Vagina (tissue), 2 donors: Measurements from ENCODE around the gene ASXL2. TPM values are rescaled to one million over a fixed set of nuclear protein-coding genes. Genes with fewer than 3 reads are reported as not detected.

Source experiments
- DNase-seq, 2 donors: peaks; one replicate each; pipeline ENCODE4 v3.0.0-alpha.2; 2017; ENCODE audit errors: extremely low spot score in 2 of 2
- H3K27ac ChIP-seq: fragments of 200-600 bp; sonication (generic); one replicate; pipeline ENCODE4 v1.5.1; 2019
- H3K27me3 ChIP-seq: fragments of 200-600 bp; sonication (generic); one replicate; pipeline ENCODE4 v1.5.1; 2019
- H3K36me3 ChIP-seq, 2 donors: fragments of 200-600 bp; sonication (generic); one replicate each; pipeline ENCODE4 v1.5.1; 2017 to 2019
- H3K4me1 ChIP-seq: fragments of 200-600 bp; sonication (generic); one replicate; pipeline ENCODE4 v1.5.1; 2019
- H3K4me3 ChIP-seq, 2 donors: fragments of 200-600 bp; sonication (generic); 1 replicate in 1 of 2; 2 replicates in 1 of 2; pipeline ENCODE4 v1.5.1; 2016 to 2019
- H3K9me3 ChIP-seq: fragments of 200-600 bp; sonication (generic); one replicate; pipeline ENCODE4 v1.5.1; 2019
- POLR2A ChIP-seq, 2 donors: fragments of 450-650 bp; IDR thresholded peaks; one replicate each; pipeline ENCODE4 v1.6.1; 2017; ENCODE audit warnings: antibody characterized with exemption in 2 of 2, mild to moderate bottlenecking in 2 of 2, moderate library complexity in 2 of 2
- POLR2AphosphoS5 ChIP-seq, 2 donors: sonication (generic); formaldehyde crosslinking; IDR thresholded peaks; one replicate each; pipeline ENCODE4 v1.9.0; 2017; ENCODE audit warnings: antibody characterized with exemption in 2 of 2, mild to moderate bottlenecking in 2 of 2, low read depth in 1 of 2; ENCODE audit not compliant: insufficient read depth in 1 of 2
- intact Hi-C: fragments of 100-400 bp; cut with DNase I; formaldehyde crosslinking; loops from one replicate; pipeline ENCODE4 v1.15.1; 2023
- total RNA-seq: library from RNA; depleted of rRNA; stranded (reverse); fragments of >200 nt; gene quantifications from one replicate; pipeline ENCODE4 v1.2.3, GENCODE V29; 2016
- TF ChIP-seq, protein P1 (sequence below), 3 experiments: fragments of 450-650 bp in 2 of 3; fragments of 200-600 bp in 1 of 3; sonication (generic) in 1 of 3; IDR thresholded peaks; one replicate each; pipeline ENCODE4 v1.5.1; 2017 to 2019; ENCODE audit warnings: antibody characterized with exemption in 3 of 3, mild to moderate bottlenecking in 2 of 3, moderate library complexity in 2 of 3

Gene ASXL2
- total RNA-seq, 1 donor from 2014 or later, result 16.2 TPM

DNA sequence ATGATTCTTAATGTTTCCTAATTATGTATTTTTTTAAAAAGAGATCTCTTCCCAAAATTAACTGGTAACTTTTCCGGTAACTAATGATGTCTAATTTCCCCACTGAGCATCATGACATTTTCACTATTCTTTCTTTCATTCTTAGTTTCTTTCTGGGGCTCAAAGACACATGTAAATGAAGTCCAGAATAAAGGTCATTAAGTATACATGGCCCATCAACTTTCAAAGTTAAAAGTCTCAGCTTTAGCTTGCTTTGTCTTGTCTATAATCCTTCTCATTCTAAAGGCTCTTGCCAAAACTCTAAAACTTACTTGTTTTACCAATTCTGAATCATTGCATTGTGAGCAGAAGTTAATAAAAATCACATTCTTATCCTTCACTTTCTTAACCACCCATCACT is 53.6 kb downstream of the ASXL2 start:
- H3K9me3 ChIP-seq, result no peaks in the 10 kb centered on the region

DNA sequence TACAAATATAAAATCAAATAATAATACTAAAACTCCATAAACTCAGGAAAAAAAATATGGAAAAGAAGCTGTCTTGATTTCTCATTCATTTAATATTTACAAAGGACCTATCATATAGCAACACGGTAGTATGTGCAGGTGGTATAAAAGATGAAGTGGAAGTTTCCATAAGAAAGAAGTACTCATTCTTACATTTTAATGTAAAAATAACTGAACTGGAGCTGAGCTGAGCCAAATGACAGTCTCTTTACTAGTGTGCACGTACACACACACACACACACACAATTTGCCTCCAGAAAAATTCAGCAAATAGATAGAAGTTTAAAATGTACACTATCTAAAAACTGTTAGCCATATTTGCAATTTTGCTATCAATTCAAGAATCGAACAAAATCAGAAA is 54.1 kb downstream of the ASXL2 start:
- no peak for DNase-seq
- H3K36me3 ChIP-seq, result no peaks in the 10 kb centered on the region
- H3K27me3 ChIP-seq, result no peaks in the 10 kb centered on the region
- H3K27ac ChIP-seq, result no peak overlapping the region
- no peaks in the 10 kb centered on the region for H3K9me3 ChIP-seq
- TF ChIP-seq, protein P1, sequence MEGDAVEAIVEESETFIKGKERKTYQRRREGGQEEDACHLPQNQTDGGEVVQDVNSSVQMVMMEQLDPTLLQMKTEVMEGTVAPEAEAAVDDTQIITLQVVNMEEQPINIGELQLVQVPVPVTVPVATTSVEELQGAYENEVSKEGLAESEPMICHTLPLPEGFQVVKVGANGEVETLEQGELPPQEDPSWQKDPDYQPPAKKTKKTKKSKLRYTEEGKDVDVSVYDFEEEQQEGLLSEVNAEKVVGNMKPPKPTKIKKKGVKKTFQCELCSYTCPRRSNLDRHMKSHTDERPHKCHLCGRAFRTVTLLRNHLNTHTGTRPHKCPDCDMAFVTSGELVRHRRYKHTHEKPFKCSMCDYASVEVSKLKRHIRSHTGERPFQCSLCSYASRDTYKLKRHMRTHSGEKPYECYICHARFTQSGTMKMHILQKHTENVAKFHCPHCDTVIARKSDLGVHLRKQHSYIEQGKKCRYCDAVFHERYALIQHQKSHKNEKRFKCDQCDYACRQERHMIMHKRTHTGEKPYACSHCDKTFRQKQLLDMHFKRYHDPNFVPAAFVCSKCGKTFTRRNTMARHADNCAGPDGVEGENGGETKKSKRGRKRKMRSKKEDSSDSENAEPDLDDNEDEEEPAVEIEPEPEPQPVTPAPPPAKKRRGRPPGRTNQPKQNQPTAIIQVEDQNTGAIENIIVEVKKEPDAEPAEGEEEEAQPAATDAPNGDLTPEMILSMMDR (IDR thresholded peaks at IDR 0.05), result no peak
- no peak for TF ChIP-seq POLR2A (IDR thresholded peaks at IDR 0.05)
- intact Hi-C loops, result no loop called here
- peaks cover 12% of the 10 kb centered on the region for H3K4me1 ChIP-seq
- no peak overlapping the region for H3K4me3 ChIP-seq

More for the DNA sequence above, 53.6 kb downstream of the ASXL2 start:
- DNase-seq, result no peak
- Histone ChIP-seq H3K4me1 (peaks cover 17% of the 10 kb centered on the region), H3K27me3 (no peaks in the 10 kb centered on the region), H3K36me3 (no peaks in the 10 kb centered on the region), H3K4me3 (no peak overlapping the region), H3K27ac (no peak overlapping the region)
- TF ChIP-seq POLR2AphosphoS5 (IDR thresholded peaks at IDR 0.05; ENCODE audit: insufficient read depth in 1 of 2, low read depth in 1 of 2) (no peak), POLR2A (IDR thresholded peaks at IDR 0.05) (no peak)
- TF ChIP-seq, protein P1 (IDR thresholded peaks at IDR 0.05), result no peak
- intact Hi-C loops, result no loop called here

DNA sequence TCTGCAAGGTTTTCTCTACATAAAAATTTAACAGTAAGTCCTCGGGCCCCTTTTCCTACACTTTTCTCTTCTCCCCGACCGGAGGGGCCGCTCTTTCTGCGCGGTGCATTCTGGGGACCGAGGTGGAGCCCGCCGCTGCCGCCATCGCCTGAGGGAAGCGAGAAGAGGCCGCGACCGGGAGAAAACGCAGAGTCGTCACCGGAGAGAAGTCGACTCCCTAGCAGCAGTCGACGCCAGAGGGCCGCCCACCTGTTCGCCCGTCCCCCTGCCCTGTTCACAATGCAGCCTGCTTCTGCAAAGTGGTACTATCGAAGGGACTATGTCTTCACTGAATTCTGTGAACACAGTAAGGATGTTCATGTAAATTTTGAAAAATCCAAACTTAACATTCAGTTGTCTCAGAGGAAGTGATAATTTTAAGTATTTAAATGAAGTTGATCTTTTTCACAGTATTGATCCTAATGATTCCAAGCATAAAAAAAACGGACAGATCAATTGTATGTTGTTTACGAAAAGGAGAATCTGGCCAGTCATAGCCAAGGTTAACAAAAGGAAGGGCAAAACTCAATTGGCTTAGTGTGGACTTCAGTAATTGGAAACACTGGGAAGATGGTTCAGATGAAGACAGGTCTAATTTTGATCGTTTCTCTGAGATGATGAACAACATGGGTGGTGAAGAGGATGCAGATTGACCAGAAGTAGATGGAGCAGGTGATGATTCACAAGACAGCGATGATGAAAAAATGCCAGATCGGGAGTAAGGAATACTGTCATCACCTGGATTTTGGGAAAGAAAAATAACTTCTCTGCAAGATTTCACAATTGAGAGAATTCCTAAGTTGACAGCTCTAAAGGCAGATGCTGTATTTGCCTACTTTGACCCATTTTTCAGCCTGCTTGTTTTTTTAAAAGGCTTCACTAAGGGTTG is 55.8 kb downstream of the ASXL2 start:
- H3K4me1 ChIP-seq, result peaks cover 11% of the 10 kb centered on the region
- H3K27ac ChIP-seq, result no peak overlapping the region
- peak overlapping the region; percentile 25 to 30 for H3K4me3 ChIP-seq
- intact Hi-C loops, result no loop called here
- H3K9me3 ChIP-seq, result no peaks in the 10 kb centered on the region
- no peak for DNase-seq
- H3K36me3 ChIP-seq, result no peaks in the 10 kb centered on the region
- peak in 1 of 2 donors; percentile 30 for TF ChIP-seq POLR2AphosphoS5 (IDR thresholded peaks at IDR 0.05; ENCODE audit: insufficient read depth in 1 of 2, low read depth in 1 of 2)
- TF ChIP-seq, protein P1 (IDR thresholded peaks at IDR 0.05), result no peak
- TF ChIP-seq POLR2A (IDR thresholded peaks at IDR 0.05), result no peak
- H3K27me3 ChIP-seq, result no peaks in the 10 kb centered on the region

DNA sequence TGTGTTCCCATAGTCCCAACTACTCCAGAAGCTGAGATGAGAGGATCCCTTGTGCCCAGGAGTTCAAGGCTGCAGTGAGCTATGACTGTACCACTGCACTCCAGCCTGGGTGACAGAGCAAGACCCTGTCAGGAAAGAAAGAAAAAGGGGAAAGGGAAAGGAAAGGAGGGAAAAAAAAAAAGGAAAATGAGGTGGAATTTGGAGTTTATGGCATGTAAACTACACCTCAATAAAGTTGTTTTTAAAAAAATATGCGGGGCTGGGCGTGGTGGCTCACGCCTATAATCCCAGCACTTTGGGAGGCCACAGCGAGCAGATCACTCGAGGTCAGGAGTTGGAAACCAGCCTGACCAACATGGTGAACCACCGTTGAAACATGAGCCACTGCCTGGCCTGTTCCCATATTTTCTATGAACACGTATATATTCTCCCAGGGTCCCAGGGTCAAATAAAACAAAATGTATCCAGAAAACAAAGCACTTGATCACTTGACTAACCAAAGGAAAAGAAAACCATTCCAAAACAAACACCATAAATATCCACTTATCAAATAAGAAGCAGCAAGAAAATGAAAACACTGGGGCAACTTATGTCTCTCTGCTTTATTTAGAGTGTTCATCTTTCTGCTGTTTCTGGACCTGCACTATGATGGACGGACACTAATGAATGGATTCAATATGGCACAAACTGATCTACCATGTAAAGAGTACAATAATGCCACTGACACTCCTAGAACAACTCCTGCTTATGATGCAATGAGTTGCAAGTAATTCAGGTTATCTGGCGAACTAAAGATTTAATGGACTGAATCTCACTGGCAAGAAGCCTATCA is 56.8 kb downstream of the ASXL2 start:
- peak overlapping the region in 1 of 2 donors; percentile 25 for H3K4me3 ChIP-seq
- no peaks in the 10 kb centered on the region for H3K9me3 ChIP-seq
- DNase-seq, result no peak
- peaks cover 11% of the 10 kb centered on the region for H3K4me1 ChIP-seq
- no peaks in the 10 kb centered on the region for H3K27me3 ChIP-seq
- TF ChIP-seq POLR2A (IDR thresholded peaks at IDR 0.05) (no peak), POLR2AphosphoS5 (IDR thresholded peaks at IDR 0.05; ENCODE audit: insufficient read depth in 1 of 2, low read depth in 1 of 2) (no peak)
- TF ChIP-seq, protein P1 (IDR thresholded peaks at IDR 0.05), result no peak
- no peaks in the 10 kb centered on the region for H3K36me3 ChIP-seq
- intact Hi-C loops, result no loop called here
- no peak overlapping the region for H3K27ac ChIP-seq
